Stimulated activated CD4-positive, alpha-beta T cell treated with anti-CD3 and anti-CD28 coated beads, Interleukin-1b, Interleukin-23, amount 100 ng/mL, for 1 hour (primary cell): ENCODE data around the gene TPCN2.

Experiments used
- DNase-seq, 2 donors: peaks; one replicate each; pipeline ENCODE4 v3.0.0-alpha.2; 2020; ENCODE audit warnings: low read depth in 2 of 2

Gene TPCN2

GRCh38 chr11:69057801-69058200 is 9.1 kb downstream of the TPCN2 start:
- no peak for DNase-seq

- DNase-seq: no peak
These were observed 10.0 kb downstream of the TPCN2 start for GRCh38 chr11:69058511-69059270.

- DNase-seq: no peak
These were observed 10.7 kb downstream of the TPCN2 start for GRCh38 chr11:69059429-69059828.

- no peak for DNase-seq
These were observed 11.3 kb downstream of the TPCN2 start for GRCh38 chr11:69059985-69060384.

- DNase-seq: no peak
These were observed 12.3 kb downstream of the TPCN2 start for GRCh38 chr11:69060806-69061712.

- DNase-seq: no peak
These were observed 13.0 kb downstream of the TPCN2 start for GRCh38 chr11:69061713-69062053.

GRCh38 chr11:69062169-69062855 is 13.6 kb downstream of the TPCN2 start:
- DNase-seq: no peak

GRCh38 chr11:69062873-69063651 is 14.3 kb downstream of the TPCN2 start:
- DNase-seq: no peak

- no peak for DNase-seq
These were observed 15.0 kb downstream of the TPCN2 start for GRCh38 chr11:69063652-69064260.

GRCh38 chr11:69064394-69064957 is 15.7 kb downstream of the TPCN2 start:
- DNase-seq: no peak

- no peak for DNase-seq
These were observed 16.5 kb downstream of the TPCN2 start for GRCh38 chr11:69065147-69065710.

GRCh38 chr11:69066122-69067112 is 17.7 kb downstream of the TPCN2 start:
- no peak for DNase-seq

GRCh38 chr11:69067200-69067599 is 18.5 kb downstream of the TPCN2 start:
- no peak for DNase-seq

- DNase-seq: no peak
These were observed 22.5 kb downstream of the TPCN2 start for GRCh38 chr11:69071086-69071800.

- no peak for DNase-seq
These were observed 23.2 kb downstream of the TPCN2 start for GRCh38 chr11:69071956-69072355.

- no peak for DNase-seq
These were observed 24.7 kb downstream of the TPCN2 start for GRCh38 chr11:69073469-69073868.

GRCh38 chr11:69074375-69075140 is 25.8 kb downstream of the TPCN2 start:
- no peak for DNase-seq
